ENCODE results near the gene TOP2B.

TOP2B gene

DNA sequence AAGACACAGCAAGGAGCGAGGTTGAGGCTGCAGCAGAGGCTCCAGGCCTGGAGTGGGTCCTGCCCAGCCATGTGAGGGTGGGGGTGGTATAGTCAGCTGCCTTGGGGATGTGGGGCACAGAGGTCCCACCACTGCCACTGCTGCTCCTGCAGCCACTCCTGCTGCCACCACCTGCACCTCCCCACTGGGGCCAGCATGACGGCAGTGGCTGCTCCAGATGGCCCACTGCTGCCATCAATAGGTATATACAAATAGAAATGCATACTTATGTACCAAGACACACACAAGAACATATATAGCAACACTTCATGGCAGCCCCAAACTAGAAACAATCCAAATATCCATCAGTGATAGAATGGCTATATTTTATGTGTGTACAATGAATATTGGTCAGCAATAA lies 10.0 kb upstream of the TOP2B start:
- no peak for DNase-seq (ENCODE audit: low spot score)

GRCh38 chr3:25673738-25674298 lies 9.1 kb upstream of the TOP2B start:
- DNase-seq (ENCODE audit: low spot score), result no peak

DNA sequence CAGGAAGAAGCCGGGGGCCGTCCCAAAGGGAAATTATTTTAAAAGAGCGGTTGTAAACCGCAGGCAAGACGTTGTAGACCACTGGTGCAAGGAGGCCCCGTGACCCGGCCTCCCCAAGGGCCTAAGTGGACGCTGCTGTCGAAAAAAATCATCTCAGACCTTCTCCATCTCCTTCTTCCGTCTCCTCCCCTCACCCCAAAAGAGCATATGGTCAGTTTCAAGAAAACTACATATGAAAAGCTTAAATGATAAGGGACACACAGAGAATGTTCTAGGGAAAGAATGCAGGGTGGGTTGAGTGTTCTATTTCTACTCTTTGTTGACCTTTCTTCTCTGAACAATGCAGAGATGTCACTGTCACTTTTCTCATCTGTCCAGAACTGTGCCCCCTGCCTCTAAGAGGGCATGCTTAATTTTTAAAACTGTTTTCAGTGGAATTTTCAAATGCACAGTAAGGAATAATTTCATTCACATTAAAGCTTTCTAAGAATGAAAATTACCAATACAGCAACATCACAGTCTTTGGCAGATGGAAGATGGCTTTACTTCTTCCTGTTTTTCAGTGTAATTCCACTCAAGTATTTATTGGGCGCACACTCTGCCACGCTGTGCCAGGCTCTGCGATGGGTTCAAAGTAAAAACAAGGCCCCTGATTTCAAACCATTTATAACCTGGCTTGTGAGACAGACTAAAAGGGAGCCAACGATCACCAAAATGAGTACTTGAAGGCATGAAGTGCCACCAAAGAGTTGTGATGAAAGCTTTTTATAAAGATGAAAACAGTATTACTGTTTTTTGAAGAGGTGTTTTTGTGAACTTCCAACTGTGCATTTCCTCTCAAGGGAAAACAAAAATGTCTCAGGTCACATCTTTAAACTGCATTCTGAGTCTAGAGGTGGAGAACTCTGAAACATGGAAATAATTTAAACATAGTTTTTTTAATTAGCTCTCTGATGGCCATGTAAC lies 891 bp upstream of the TOP2B start:
- DNase-seq (ENCODE audit: low spot score), result no peak

- DNase-seq (ENCODE audit: low spot score), result peak; percentile 44
These were observed 567 bp downstream of the TOP2B start for GRCh38 chr3:25663869-25664811.

- peak; percentile 37 for DNase-seq (ENCODE audit: low spot score)
These were observed 1.3 kb downstream of the TOP2B start for GRCh38 chr3:25663347-25663868.

- peak; percentile 6 for DNase-seq (ENCODE audit: low spot score)
These were observed 1.9 kb downstream of the TOP2B start for GRCh38 chr3:25662736-25663320.

GRCh38 chr3:25661694-25662437 lies 2.8 kb downstream of the TOP2B start:
- no peak for DNase-seq (ENCODE audit: low spot score)

GRCh38 chr3:25658836-25659235 lies 5.9 kb downstream of the TOP2B start:
- DNase-seq (ENCODE audit: low spot score), result no peak

- no peak for DNase-seq (ENCODE audit: low spot score)
These were observed 7.4 kb downstream of the TOP2B start for GRCh38 chr3:25657293-25657692.

DNA sequence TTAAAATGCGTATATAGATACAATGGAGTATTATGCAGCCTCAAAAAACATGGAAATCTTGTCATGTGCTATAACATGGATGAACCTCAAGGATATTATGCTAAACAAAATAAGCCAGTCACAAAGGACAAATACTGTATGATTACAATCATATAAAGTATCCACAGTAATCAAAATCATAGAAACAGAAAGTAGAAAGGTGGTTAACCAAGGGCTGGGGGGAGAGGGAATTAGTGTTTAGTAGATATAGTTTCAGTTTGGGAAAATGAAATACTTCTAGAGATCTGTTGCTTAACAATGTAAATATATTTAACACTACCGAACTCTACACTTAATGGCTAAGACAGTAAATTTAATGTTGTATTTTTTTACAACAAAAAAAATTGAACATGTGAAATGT lies 9.0 kb downstream of the TOP2B start:
- DNase-seq (ENCODE audit: low spot score), result no peak

GRCh38 chr3:25654576-25654975 lies 10.1 kb downstream of the TOP2B start:
- DNase-seq (ENCODE audit: low spot score), result no peak

GRCh38 chr3:25653322-25653721 lies 11.4 kb downstream of the TOP2B start:
- no peak for DNase-seq (ENCODE audit: low spot score)

GRCh38 chr3:25652921-25653320 lies 11.8 kb downstream of the TOP2B start:
- no peak for DNase-seq (ENCODE audit: low spot score)

- DNase-seq (ENCODE audit: low spot score), result no peak
These were observed 15.5 kb downstream of the TOP2B start for GRCh38 chr3:25648925-25649830.

DNA sequence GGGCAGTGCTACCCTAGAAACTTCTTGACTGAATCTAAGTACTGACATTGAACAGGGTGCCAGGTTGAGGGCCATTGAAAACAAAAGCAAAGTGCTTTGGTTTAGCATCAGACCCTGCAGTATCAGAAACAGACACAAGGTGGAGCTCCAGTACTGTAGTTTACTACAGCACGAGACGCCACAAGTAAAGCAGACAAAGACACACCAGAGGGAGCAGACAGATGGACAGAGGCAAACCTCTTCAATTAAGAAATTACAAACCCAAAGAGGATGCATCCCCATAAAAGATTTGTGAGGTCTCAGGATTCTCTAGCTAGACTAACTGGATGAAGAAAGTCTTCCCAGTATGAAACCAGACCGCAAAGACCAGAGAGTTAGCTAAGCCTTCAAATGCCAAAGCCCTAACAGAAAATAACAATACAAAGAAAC lies 16.6 kb downstream of the TOP2B start:
- peak; percentile 91 for DNase-seq (ENCODE audit: low spot score)

GRCh38 chr3:25635038-25635437 lies 29.7 kb downstream of the TOP2B start:
- no peak for DNase-seq (ENCODE audit: low spot score)

DNA sequence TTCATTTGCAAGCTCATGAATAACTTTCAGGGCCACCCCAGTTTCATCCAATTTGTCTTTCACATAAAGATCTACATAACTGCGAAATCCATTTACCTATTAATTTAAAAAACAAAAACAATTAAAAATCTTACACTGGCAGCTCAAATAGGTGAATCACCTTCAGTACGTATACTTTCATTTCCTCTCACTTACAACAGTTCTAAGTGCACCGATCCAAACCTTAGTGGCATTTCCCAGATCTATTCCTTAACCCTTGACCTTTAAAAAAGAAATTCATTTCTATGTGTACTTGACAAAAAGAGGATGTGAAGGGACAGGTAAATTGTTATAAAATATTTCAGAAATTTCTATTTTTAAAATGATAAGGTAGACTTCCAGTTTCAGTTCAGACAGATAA lies 30.8 kb downstream of the TOP2B start:
- no peak for DNase-seq (ENCODE audit: low spot score)

- no peak for DNase-seq (ENCODE audit: low spot score)
These were observed 32.7 kb downstream of the TOP2B start for GRCh38 chr3:25631989-25632388.

GRCh38 chr3:25621087-25621486 lies 43.6 kb downstream of the TOP2B start:
- DNase-seq (ENCODE audit: low spot score), result no peak

DNA sequence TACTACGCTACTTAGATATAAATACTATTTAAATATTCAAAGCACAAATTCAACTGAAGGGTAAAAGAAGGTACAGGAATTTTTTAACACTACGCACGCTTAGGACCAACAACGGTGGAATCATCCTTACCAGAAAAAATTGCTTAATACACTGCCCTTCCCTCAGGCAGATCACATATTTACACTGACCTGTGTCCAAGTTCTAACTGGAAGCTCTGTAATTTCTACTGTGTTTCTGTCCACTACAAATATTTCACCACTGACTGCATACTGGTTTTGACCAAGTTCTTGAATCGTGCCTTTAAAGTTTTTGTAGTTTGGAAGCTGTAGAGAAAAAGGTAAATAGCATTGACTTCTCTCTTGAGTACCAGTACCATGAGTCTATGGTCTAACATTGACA lies 44.2 kb downstream of the TOP2B start:
- no peak for DNase-seq (ENCODE audit: low spot score)
